Activated CD4-positive, alpha-beta T cell treated with anti-CD3 and anti-CD28 coated beads, Interleukin-2, amount 50 U/mL, for 16 hours (primary cell): ENCODE data around the gene C12orf56.
A peak's percentile ranks its signal among the peaks of the same experiment; 100 is the strongest.
"Not testable (repeated sequence)": the region's sequence is repeated elsewhere in the genome, so short reads cannot be mapped to it uniquely, and the experiment has no call there.

Source experiments
- DNase-seq: peaks from one replicate; pipeline ENCODE4 v3.0.0-alpha.2; 2020

Gene C12orf56

GRCh38 chr12:64225626-64226025, 164.9 kb downstream of the C12orf56 start:
- DNase-seq, result no peak

DNA sequence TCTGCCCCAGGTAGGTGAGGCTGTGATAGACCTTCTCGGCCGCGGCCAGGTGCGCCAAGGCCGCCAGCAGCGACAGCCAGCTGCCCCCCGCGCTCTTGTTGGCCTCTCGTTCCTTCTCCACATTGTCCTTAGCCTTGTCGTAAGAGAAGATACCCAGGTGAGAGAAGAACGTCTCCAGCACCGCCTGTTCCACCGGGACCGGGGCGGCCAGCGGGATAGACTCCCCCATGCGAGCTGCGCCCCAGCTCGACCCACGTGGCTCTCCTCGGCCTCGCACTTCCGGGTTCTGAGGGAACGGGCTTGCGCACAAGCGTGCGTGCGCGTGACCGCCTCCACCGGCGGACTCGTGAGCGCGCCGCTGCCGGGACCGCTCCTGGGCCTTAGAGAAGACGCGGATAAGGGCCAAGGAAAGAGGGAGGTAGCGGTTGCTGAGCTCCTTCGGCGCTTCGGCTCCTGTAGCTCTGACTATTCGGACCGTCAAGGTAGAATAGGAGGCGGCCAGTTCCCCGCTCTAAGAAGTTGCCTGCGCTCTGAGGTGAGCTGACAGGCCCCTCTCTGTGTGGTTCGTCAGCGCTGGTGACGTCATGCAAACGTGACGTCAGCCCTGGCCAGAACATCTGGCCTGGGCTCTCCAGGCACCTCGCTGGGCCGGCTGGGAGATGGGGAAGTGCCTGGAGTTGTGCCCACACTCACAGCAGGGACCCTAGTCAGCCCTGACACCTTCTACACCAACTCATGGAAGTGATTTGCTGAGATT, 168.4 kb downstream of the C12orf56 start, which contains the start of gene KICS2:
TSS of gene KICS2 (minus strand) at position 288 of the 757 bp plus-strand sequence. CDS start at position 229, 59 bp downstream.
- DNase-seq, result peak; percentile 92

GRCh38 chr12:64221651-64222008, 168.9 kb downstream of the C12orf56 start:
- peak; percentile 54 for DNase-seq

DNA sequence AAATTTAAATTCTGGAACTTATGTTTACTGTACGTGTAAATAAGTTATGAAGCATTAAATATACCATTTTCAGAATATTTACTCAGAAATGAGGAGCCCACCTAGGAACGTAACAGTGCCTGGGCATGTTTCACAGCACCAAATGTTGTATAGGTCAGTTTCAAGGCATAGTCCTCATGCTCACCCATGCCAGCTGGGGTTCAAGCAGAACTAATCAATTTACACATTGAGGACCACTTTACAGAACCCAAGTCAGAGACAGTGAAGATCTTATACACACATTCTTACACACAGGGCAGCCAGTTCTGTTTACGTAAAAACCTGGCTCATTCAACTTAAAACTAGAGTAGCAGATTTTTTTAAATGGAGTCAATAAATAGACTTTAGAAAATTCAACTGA, 170.5 kb downstream of the C12orf56 start:
- DNase-seq, result no peak

GRCh38 chr12:64219145-64219544, 171.4 kb downstream of the C12orf56 start:
- no peak for DNase-seq

GRCh38 chr12:64218597-64218996, 172.0 kb downstream of the C12orf56 start:
- no peak for DNase-seq

GRCh38 chr12:64217643-64218042, 172.9 kb downstream of the C12orf56 start:
- not testable (repeated sequence) for DNase-seq

GRCh38 chr12:64216239-64216638, 174.3 kb downstream of the C12orf56 start:
- no peak for DNase-seq
